Stimulated activated CD4-positive, alpha-beta T cell treated with anti-CD3 and anti-CD28 coated beads, Interleukin-2, amount 100 ng/mL, for 48 hours (primary cell): ENCODE measurements around the gene ARRB2.
"Not testable (repeated sequence)": the region's sequence is repeated elsewhere in the genome, so short reads cannot be mapped to it uniquely, and the experiment has no call there.

Experiments used
- DNase-seq, 2 donors: peaks; one replicate each; pipeline ENCODE4 v3.0.0-alpha.2; 2020

Gene ARRB2

DNA sequence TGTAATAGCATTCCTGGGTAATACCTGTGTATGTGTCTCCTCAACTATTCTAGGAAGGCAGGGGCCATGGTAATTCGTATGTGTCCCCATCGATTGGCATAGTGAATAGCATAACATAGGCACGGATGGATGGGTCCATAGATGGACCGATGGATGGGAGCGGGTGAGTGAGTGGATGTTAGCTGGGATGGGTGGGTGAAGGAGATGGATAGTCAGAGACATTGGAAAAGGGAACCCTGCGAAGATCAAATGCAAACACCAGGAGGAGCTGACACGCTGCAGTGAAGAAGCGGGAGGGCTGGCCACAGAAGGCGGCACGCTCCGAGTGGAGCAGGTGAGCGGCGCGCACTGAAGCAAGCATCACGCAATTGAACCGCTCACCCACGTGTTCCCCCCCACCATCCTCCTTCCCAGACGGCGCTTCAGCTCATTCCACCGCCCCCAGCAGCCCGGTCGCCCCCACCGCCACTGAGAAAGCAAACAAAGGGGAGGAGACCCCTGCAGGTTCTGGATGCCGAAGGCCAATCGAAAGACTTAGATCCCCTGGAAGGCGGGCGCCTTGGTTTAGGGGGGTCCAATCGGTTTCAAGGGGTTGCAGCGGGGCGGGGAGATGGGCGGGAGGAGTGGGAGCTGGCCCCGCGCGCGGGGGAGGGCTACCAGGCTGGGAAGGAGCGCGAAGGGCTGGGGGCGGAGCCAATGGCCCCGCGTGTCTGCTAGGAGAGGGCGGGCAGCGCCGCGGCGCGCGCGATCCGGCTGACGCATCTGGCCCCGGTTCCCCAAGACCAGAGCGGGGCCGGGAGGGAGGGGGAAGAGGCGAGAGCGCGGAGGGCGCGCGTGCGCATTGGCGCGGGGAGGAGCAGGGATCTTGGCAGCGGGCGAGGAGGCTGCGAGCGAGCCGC, at the start of gene ARRB2:
Gene ARRB2, plus strand, starts transcription at position 839 of the 899 bp plus-strand sequence. CDS start 90 bp downstream, outside the sequence.
- peak; percentile 96 for DNase-seq

DNA sequence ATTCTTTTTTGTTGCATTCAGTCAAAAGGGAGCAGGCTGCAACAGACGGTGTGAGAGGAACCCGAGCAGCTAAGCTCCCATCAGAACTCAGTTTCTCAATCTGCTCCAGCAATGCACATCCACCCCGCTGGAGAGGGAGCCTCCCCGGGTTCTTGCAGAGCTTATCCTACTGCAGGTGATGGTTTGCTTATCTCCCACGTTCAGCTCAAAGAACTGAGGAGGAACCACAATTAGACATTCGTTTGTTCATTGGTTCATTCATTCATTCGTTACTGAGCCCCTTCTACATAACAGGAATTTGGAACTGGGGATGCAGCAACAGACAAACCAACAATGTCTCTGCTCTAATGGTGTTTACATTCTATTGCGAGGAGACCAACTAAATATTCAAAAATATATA, 46.7 kb upstream of the ARRB2 start:
- DNase-seq, result no peak

DNA sequence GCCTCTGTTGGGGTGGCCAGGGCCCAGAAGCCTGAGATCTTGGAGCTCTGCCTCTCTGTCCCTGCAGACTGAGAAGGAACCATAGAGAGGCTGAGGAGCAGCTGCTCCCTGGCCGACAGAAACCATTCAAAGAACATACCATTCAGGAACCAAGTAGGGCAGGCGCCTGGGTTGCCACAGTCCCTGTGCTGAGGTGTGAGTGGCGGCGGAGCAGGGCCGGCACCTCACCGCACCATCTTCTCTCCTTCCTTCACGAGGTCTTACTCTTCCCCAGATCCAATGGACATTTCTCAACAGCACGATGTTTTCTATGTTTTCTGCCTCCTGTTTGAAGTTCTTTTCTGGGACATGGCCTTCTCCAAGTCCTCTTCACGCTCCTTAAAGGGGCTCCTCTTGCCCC, 46.2 kb upstream of the ARRB2 start:
- DNase-seq, result no peak

DNA sequence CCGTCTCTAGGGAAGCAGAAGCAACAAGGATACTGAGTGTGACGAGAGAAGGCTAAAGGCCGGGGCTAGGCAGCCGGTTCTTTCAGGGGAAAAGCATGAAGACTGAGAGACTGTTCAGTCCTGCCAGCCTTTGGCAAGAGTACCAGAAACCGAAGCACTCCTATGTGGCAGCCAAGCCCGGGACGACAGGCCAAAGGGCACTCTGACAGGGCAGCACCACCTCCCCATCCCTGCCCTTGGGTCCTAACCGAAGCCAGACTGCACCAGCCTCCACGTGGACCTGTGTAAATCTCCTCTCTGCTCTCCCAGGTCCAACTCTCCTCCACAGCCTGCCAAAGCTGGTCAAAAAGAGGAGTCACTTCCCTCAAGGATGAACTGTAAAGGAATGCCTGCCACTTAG, 45.4 kb upstream of the ARRB2 start:
- no peak for DNase-seq

DNA sequence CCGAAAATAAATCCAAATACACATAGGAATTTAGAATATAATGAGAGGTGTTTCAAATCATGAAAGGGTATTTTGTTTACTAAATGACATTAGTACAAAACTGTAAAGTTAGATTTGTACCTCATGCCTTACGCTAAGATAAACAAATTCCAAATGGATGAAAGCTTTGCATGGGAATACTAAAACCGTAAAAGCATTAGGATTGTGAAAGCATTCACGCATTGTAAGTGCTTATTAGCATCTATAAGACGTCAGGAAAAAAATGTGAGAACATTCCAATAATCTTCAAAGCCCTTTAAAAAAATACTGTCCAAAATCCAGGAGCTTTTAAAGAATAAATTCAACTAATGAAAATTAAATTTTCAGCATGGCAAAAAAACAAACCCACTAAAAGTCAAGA, 44.1 kb upstream of the ARRB2 start:
- no peak for DNase-seq

DNA sequence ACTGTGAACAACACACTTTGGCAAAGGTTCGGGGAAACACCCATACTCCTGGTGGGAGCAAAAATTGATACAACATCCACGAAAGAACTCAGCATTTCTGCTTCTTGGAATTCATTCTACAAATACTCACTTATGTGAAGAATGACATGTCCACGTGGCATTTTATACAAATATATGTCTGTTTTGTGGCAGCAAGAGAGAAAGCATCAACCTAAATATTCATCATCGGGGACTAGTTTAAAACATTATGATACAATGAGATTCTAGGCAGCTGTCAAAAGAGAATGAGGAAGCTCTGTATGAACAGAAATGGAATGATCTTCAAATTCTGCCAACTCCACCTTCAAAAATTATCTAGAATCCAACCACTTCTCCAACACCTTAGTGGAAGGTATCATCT, 43.3 kb upstream of the ARRB2 start:
- no peak for DNase-seq

DNA sequence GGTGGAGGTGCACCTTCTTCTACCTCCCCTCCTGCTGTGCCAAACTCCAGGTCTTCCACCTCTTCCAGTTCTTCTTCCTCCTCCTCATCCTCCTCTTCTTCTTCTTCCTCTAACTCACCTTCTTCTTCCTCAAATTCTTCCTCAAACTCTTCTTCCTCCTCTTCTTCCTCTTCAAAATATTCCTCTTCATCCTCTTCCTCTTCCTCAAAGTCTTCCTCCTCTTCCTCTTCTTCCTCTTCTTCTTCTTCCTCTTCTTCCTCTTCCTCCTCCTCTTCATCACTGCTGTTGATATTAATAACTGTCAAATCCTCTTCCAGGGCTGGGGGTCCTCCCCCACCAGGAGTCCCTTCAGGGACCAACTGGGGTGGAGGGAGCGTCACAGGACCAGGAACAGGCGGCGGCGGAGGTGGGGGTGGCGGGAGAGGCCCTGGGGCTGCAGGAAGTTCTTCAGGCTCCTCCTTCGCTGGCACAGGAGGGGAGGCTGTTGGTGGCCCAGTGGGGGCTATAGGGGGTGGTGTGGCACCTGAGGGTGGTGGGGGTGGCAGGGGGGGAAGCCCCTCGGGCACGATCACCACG, 38.3 kb upstream of the ARRB2 start:
- no peak for DNase-seq

DNA sequence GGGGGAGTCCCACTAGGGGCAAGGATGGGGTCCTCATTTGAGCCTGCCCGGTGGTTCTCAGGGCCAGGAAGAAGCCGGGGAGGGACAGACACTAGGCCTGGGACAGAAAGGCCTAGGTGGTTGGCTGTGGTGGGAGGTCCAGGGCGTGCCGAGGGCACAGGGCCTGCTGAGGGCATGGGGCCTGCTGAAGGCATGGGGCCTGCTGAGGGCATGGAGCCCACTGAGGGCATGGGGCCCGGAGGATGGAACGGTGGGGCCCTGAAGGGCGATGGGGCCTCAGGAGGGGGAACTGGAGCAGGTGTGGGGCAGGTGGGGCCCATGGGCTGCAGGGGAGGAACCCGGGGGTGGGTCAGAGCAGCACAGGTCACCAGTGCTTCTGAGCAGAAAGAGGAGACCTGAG, 37.7 kb upstream of the ARRB2 start:
- no peak for DNase-seq

DNA sequence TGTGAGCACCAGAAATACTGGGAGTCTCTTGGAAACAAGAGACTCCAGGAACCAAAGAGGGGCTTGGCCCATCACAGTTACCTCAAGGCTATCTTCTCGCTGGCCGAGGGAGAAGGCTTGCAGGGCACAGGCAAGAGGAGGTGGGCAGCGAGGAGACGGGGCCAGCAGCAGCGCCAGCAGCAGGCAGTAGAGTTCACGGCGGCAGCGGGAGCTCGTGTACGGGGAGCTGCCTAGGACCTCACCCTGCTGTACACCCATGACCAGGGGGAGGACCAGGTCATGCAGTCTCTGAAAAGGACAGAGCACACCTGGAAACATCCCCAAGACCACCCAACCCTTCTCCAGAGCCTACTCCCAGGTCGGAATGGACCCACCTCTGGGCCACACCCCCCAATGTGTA, 37.3 kb upstream of the ARRB2 start:
- DNase-seq, result no peak

DNA sequence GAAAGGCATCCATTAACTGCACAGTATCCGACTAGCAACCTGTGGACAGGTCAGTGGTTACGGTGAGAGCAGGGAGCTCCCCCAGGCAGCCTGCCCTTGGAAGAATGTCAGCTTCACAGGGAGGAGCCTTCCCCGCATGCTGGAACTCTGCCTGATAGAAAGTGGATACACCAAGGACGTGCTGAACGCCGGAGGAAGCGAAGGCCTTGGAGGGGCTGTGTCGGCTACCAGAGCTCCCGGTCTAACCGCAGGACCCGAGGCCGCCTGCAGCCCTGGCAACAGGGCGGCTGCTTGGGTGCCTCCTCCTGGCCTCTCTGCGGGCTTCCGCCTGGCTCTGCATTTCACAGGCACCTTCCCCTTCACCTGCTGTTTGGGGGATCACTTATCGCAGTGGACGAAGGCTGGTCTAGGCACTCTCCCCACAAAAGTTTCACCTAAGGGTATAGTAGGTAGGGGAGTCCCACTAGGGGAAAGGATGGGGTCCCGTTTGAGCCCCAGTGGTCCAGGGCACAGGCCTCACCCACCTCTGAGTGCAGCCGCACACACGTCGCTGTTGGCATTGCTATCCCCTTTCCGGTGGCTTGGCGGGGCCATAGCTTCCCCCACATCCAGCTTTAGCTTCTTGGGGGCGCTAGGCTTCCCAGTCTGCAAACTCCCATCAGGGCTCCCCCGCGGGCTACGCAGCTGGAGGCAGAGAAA, 36.3 kb upstream of the ARRB2 start:
- DNase-seq, result no peak

DNA sequence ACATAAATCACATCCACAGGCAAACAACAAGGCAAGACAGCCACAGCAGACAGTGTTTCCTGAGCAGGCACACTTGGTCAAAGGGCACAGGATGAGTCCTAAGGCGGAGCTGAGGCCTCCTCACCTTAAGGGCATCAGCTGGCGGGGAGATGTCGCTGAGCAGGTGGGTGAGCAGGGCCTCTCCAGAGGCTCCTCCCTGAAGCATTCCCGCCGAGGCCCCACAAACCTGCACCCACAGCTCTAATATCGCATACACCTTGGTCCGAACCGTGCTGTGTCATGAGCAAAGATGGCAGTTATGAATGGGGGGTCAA, 35.8 kb upstream of the ARRB2 start:
- no peak for DNase-seq

DNA sequence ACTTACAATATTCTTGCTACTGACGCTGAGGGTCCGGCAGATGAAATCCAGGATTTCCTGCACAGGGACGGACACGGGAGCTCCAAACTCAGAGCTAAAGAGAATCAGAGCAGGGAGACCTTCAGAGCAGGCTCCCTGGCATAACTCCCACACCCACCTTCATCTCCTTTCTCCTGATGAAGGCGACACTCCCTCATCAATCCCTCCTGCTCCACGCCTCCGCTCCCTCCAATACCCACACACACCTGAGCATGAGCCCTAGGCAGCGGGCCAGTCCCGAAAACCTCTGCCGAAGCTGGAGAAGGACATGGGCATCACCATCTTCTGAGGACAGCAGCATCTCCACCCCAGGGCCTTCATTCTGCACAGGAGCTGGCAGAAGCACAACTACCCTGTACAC, 34.6 kb upstream of the ARRB2 start:
- DNase-seq, result no peak

DNA sequence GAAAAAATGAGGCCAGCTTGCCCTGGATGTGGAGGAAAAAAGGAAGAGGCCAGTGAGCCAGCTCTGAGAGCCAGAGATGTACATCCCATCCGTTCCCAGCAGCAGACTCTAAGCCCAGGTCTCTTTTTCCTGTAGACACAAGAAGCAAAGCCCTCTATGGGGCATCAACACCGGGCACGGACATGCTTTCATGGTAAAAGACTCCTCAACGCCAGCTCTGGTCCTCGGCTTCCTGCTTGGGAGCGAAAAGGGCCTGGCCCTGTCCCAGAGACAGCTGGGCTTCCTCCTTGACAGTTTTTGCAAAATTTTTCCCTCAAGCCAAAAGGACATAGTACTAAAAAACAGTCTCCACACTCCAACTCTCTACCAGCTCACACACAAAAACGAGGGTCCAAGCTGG, 33.6 kb upstream of the ARRB2 start:
- DNase-seq, result no peak

DNA sequence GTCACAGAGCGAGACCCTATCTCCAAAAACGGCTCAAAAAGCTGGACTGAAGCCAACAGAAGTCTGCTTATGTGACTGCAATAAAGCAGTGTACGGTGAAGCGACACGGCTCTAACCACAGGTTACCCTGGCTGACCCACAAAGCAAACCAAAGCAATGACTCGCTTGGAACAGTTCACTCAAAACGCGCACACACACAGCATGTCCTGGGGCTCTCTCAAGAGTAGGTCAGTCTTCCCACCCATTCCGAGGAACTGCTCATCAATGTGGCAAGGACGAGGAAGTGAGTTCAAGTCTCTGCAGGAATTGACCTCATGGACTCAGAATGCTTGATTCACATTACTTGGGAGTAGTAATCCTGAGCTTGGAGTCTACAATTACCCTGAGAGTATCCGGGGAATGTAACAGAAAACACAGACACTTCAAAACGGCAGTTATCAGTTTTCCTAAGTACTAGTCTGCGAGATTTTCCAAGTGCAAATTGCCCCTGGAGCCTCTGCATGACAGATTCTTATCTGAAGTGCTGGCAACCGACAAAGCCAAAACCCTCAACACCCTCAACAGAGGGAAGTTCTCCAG, 31.9 kb upstream of the ARRB2 start:
- peak; percentile 15 to 35 for DNase-seq

DNA sequence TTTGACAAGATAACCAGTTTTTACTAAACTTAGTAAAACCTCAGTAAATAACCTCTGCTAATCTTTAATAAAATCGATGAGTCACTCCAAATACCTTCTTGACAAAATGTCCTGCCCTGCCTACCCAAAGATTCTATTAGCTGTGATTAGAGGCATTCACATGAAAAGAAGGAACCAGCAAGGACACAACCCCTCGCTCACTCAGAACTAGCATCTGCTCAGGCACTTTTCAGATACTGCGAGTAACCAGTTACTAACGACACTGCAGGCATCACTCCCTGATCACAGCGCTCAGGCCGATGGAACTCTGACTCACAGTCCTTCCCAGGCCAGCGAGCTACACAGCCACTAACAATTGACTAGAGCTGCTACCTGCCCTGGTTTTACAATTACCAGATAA, 30.8 kb upstream of the ARRB2 start:
- no peak for DNase-seq

DNA sequence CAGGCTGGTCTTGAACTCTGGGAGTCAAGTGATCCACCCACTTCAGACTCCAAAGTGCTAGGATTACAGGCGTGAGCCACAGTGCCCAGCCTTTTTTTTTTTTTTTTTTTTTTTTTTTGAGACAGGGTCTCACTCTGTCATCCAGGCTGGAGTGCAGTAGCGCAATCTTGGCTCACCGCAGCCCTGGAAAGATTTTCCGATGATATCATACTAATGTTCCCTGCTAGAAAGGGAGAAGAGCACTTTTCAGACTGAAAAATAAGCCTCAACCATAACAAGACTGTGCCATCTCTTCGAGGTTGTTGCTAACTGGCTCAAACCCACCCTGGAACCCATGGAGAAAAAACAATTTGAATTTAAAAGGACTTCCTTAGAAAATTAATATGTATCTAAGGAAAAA, 26.7 kb upstream of the ARRB2 start:
- not testable (repeated sequence) for DNase-seq

DNA sequence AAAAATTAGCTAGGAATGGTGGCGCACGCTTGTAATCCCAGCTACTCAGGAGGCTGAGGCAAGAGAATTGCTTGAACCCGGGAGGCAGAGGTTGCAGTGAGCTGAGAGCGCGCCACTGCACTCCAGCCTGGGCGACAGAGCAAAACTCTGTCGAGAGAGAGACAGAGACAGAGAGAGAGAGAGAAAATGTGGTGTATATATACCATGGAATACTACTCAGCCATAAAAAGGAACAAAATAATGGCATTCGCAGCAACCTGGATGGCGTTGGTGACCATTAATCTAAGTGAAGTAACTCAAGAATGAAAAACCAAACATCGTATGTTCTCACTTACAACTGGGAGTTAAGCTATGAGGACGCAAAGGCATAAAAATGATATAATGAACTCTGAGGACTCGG, 20.6 kb upstream of the ARRB2 start:
- not testable (repeated sequence) for DNase-seq

DNA sequence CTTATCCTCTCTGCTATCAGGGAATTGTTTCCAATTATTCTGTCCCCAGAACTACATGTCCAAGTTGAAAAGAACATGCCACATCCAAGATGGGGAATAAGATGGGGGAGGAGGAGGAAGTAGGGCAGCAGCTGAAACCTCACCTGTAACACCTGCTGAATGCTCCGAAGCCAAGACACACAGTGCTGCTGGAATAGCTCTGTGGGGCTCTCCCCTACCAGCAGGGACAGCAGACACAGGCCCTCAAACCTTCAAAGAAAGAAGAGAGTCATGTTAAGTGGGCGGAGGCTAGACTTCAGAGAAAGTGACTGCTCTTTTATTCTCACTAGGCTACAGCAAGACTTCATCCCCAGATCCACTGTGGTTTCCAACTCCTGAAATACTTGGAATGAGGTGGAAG, 19.7 kb upstream of the ARRB2 start:
- no peak for DNase-seq

DNA sequence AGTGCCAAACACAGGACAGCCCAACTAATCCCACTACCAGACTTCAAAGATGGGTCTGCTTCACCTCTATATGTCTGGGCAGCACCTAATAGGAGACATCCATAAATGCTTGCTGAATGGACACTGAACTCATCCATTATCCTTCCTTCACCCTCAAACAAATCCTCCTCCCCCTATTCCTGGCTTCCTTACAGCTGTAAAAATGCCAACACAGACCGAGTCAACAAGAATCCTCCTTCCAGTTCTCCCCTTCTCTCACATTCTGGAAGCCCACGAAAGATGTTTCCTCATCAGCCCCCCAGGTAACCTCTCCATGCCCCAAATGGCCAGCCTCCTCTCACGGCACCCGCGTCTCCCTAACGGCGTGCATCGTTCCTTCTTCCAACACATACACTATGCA, 18.7 kb upstream of the ARRB2 start:
- no peak for DNase-seq

DNA sequence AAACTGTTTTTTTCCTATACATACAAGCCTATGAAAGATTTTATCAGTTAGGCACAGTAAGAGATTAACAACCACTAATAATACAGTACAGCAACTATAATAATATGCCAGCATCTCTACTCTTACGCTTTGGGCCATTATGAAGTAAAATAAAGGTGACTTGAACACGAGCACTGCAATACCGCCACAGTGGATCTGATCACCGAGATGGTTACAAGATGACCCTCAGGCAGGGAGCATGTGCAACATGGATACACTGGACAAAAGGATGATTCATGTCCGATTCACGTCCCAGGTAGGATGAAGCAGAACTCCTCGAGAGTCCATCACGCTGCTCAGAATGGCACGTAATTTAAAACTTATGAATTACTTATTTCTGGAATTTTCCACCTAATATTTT, 17.0 kb upstream of the ARRB2 start:
- no peak for DNase-seq

DNA sequence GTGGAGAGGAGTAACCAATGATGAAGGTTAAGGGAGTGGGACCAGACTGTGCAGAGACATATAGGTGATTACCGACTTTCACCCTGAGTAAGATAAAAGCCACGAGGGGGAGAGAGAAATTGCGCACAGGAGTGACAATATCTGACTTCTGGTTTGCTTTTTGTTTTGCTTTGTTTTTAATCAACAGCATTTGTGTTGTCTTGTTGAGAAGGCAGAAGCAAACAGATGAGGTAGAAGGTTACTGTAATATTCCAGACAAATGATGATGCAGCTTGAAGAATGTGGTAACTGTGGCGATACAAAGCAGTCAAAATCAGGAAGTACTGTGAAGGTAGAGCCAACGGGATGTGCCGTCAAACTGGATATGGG, 14.0 kb upstream of the ARRB2 start:
- DNase-seq, result no peak

DNA sequence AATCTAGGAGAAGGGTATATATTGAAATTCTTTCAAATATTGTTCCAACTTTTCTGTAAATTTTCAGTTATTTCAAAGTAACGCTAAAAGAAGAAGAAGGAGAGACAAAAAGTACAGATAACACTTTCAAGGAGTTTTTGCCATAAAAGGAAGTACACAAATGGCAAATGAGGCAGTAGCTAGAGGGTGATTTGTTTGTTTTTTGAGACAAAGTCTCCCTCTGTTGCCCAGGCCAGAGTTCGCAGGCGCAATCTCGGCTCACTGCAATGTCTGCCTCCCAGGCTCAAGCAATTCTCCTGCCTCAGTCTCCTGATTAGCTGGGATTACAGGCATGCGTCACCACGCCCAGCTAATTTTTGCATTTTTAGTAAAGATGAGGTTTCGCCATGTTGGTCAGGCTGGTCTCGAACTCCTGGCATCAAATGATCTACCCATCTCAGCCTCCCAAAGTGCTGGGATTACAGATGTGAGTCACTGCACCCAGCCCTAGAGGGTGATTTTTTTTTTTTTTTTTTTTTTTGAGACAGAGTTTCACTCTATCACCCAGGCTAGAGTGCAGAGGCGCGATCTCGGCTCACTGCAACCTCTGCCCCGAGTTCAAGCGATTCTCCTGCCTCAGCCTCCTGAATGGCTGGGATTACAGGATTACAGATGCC, 10.9 kb upstream of the ARRB2 start:
- not testable (repeated sequence) for DNase-seq

DNA sequence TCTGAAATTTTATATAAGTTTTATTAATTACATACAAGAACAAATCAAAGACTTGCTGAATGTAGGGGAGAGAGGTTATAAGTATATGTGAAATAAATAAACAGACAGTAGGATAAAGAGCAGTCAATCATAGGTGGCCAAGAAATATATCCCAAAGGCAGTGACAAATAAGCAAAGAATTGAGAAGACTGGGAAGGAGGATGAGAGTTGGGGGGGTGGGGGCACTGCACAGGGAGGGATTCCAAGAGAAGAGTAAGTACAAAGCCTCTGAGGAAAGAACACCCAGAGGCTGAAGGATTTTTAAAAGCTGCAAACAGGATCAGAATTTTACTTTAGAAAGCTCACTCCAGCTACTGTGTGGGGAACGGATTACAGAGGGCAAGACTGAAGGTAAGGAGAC, 9.3 kb upstream of the ARRB2 start:
- no peak for DNase-seq

DNA sequence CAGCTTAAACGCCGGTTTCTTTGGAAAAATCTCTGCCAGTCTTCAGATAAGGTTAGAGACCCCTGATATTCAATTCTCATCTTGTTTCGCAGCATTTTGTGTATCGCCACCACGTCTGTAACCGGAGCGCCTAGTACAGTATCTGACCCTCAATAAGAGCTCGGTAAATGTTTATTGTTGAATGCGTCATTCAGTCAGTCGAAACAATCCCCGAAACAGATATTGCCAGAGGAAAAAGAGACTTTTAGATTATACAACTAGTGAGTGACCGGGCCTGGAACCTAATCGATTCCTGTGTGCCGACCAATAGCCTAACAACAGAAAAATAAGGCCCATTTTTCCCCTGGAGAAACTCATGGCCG, 7.1 kb upstream of the ARRB2 start:
- no peak for DNase-seq
